GM19324 (cell line): Measurements from ENCODE around the gene ST6GALNAC4.
A peak's percentile ranks its signal among the peaks of the same experiment; 100 is the strongest.
"Not testable (repeated sequence)": the region's sequence is repeated elsewhere in the genome, so short reads cannot be mapped to it uniquely, and the experiment has no call there.

ENCODE experiments used
- ATAC-seq: cut with Tn5 transposase; IDR thresholded peaks from one replicate; pipeline ENCODE4 v1.9.1; 2021; ENCODE audit warnings: mild to moderate bottlenecking, moderate library complexity; ENCODE audit not compliant: unreplicated experiment, low FRiP score

The ST6GALNAC4 gene

DNA sequence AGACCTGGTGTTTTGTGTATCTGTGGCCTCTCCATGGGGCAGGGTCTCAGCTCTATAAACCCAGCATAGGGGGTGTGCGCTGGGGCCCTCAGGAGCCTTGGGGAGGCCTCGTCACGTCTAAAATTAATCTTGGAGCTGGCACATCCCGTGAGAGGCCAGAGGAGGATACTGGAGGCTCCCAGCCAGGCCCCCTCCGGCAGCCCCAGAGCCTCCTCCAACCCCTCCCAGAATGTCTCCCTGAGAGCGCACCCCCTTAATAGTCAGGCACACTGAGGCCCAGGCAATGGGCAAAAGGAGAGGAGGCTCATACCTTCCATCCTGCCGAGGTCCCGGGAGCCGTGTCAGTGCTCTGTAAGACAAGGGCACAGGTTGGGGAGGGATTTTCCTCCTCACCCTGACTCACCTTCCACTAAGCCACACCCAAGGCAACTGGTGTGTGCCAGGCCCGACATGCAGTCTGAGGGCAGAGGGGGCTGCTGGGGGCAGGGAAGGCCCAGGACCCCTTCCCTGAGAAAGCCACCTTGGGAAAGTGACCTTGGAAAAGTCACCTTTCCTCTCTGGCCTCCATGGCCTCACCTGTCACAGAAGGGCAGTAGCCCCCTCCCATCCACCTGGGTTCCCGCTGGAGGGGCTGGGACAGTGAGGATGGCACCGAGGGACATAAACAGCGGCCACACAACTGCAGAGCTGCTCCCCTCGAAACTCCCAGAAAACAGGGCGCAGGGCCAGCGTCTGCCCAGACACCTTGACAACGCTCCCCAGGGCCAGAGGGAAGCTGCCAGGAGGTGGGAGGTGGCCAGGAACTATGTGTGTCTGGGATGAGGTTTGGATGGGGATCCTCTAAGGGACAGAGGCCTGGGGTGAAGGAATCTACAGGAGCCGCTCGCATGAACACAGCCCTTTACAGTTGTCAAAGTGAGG lies 42.3 kb downstream of the ST6GALNAC4 start:
- no peak for ATAC-seq

DNA sequence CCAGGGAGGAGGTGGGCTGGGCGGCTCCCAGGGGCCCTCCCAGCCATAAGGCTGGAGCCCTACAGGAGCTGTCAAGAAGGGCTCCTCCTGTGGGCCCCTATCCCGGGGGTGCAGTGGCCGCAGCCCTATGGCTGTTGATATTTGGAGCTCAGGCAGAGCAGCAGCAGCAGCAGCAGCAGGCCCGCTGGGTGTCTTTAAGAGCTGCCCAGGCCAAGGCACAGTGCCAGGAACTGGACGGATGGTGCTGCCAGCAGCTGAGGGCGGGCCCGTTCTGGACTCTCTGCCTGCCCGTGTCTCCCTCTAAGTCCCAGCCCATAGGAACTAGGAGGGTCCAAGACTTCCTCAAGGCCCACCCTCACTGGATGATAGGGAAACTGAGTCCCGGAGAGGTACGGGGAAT lies 43.0 kb downstream of the ST6GALNAC4 start:
- no peak for ATAC-seq

DNA sequence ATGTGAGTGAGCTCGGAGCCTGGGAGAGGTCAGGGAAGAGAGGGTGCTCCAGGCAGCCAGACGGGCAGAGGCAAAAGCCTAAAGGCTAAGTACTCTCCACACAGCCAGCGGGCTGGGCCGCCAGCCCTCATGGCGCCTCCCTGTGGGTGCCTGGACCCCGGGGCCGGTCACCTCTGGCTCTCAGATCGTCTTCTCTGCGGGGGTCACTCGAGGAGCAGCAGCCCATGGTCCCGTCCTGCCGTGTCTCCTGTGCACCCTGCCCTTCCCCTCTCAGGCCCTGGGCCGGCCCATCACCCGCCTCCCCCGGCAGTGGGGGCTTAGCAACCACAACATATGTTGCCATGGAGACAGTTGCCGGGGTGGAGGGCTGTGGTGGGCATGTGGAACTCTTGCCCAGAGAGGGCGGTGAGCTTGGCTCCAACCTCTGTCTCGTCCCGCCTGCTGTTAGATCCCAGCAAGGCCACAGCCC lies 43.6 kb downstream of the ST6GALNAC4 start:
- ATAC-seq: no peak

DNA sequence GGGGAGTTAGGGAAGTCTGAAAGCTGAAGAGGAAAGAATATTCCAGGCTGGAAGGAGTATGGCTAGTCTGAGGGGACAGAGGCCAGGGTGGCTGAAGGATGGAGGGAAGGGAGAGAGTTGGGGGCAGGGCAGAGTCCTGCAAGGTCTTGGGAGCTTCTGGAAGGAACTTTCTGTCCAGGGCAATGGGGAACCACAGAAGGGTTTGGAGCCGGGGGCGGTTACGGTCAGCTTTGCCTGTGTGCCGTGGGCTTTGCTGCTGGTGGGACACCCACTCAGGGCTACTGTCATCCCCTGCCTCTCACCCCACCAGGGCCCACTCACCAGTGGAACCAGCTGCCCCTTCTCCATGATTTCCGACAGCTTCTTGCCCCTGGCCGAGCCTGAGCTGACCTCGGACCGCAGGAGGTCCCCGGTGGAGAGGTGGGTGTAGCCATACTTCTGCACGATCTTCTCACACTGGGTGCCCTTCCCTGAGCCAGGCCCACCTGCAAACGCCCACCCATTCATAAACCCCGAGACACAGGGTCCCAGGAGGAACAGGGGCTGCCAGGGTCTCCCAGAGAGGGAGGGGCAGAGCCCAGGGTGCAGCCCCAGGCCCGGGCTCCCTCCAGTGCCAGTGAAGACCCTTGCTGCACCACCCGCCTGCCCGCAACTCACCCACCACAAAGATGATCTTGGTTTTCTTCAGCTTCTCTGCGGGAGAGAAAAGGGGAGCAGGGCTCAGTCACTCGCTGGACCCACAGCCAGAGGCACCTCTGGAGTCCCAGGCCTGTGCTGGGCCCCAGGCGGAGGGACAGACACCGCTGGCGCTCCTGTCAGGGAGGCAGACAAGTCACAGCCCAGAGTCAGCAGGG lies 44.2 kb downstream of the ST6GALNAC4 start:
- ATAC-seq: no peak

DNA sequence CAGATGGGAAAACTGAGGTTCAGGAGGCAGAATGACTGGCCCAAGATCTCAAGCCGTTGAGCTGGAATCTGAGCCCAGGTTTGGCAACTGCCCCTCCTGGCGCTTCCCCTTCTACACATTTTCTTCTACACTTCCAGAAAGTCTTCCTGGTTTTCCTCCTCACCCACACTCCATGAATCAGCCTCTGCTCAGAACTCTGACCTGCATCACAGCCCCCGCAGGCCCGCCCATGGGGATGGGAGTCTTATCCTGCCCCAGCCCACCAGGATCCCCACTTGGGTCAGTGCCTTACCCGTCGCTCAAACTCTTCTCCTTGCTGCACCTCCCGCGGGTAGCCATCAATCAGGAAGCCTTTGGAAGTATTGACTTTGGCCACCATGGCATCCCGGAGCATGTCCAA lies 45.3 kb downstream of the ST6GALNAC4 start:
- ATAC-seq: no peak

- no peak for ATAC-seq
Observed at GRCh38 chr9:127870887-127871286, 46.0 kb downstream of the ST6GALNAC4 start.

GRCh38 chr9:127870153-127870491 lies 46.7 kb downstream of the ST6GALNAC4 start:
- ATAC-seq: not testable (repeated sequence)

- ATAC-seq: peak; percentile 46
Observed at GRCh38 chr9:127869310-127870152, 47.3 kb downstream of the ST6GALNAC4 start.

DNA sequence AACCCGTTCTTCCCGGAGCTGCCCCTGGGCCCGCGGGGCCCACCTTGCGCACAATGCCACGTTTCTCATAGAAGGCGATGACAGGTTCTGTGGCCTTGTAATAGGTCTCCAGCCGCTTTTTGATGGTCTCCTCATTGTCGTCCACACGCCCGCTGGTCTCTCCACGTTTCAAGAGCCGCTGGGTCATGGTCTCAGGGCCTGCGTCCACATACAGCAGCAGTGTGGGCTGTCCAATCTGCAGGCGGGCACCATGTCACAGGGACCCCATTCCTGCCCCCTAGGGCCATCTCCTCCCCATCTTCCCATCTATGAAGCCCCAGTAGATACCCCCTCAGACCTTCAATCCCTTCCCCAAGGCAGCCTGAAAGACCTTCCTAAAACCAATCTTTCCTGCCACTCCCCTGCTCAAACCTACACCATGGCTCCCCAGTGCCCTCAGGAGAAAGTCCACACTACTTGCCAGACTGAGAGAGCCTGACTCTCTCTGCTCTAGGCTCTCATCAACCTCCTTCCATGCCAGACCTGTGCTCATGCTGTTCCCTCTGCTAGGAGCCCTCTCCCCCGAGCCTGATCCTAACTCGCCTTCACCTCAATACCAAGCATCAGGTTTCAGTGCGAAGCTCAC lies 48.5 kb downstream of the ST6GALNAC4 start:
- ATAC-seq: no peak

- ATAC-seq: no peak
Observed at GRCh38 chr9:127867356-127868277, 49.2 kb downstream of the ST6GALNAC4 start.

- ATAC-seq: no peak
Observed at GRCh38 chr9:127866535-127866934, 50.3 kb downstream of the ST6GALNAC4 start.

DNA sequence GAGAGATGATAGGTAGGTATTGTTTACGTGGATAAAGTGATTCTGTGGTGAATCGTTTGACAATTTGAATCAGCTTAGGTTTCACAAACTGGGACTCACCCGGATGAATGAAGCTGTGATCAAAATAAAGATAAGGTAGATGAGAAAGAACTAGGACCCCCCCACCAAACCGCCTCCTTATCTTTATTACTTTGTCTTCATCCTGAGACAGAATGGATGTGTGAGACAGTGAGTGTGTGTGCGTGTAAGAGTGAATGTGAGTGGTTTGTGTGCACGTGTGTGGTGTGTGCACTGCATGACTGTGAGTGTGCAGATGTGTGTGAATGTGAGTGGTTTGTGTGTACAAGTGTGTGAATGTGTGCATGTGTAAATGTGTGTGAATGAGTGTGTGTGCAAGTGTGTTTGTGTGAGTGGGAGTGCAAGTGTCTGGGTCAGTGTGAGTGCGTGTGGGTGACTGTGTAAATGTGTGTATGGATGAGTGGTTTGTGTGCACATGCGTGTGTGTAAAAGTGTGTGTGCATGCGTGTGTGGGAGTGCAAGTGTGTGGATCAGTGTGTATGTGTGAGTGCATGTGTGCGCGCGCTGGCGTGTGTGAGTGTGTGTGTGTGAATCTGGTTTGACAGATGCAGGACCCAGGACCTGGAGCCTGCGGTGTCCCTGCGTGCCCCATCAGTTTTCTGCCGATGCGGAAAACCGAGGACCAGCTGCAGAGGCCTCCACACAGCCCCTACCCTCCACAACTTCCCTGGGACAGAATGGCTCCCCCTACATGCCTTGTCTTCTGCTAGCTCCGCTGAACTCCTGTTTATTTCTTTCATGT lies 51.0 kb downstream of the ST6GALNAC4 start:
- ATAC-seq: no peak

DNA sequence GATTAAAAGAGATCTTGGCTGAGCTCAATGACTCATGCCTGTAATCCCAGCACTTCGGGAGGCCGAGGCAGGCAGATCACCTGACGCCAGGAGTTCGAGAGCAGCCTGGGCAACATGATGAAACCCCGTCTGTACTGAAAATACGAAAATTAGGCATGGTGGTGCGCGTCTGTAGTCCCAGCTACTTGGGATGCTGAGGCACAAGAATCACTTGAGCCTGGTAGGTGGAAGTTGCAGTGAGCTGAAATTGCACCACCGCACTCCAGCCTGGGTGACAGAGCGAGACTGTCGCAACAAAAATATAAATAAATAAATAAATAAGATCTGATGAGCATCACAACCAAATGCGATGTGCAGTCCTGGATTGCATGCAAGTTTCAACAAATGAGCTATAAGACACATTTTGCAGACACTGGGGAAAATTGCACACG lies 53.6 kb downstream of the ST6GALNAC4 start:
- no peak for ATAC-seq

GRCh38 chr9:127862075-127863011 lies 54.5 kb downstream of the ST6GALNAC4 start:
- no peak for ATAC-seq

GRCh38 chr9:127860779-127861178 lies 56.1 kb downstream of the ST6GALNAC4 start:
- no peak for ATAC-seq

- ATAC-seq: no peak
Observed at GRCh38 chr9:127860260-127860659, 56.6 kb downstream of the ST6GALNAC4 start.

- no peak for ATAC-seq
Observed at GRCh38 chr9:127858041-127858512, 58.8 kb downstream of the ST6GALNAC4 start.
